Activated T-helper 17 cell treated with anti-CD3 and anti-CD28 coated beads, Interleukin-2, amount 50 U/mL, for 72 hours (primary cell): ENCODE results near the gene C12orf60. TPM values are rescaled to one million over a fixed set of nuclear protein-coding genes. Genes with fewer than 3 reads are reported as not detected.
A peak's percentile ranks its signal among the peaks of the same experiment; 100 is the strongest.

Source experiments
- ATAC-seq: fragments of 150-1000 bp; cut with Tn5 transposase; replicated peaks from 2 replicates; pipeline ENCODE4 v1.10.0; 2021; ENCODE audit warnings: mild to moderate bottlenecking, moderate library complexity
- H3K27ac Mint-ChIP-seq: one replicate; pipeline ENCODE4 v1.8.0; 2022; ENCODE audit warnings: mixed read lengths
- H3K27me3 Mint-ChIP-seq: one replicate; pipeline ENCODE4 v1.8.0; 2022; ENCODE audit warnings: mixed read lengths
- H3K36me3 Mint-ChIP-seq: one replicate; pipeline ENCODE4 v1.8.0; 2022; ENCODE audit warnings: low read depth, mild to moderate bottlenecking, mixed read lengths
- H3K4me1 Mint-ChIP-seq: one replicate; pipeline ENCODE4 v1.8.0; 2022; ENCODE audit warnings: mixed read lengths
- H3K4me3 Mint-ChIP-seq: one replicate; pipeline ENCODE4 v1.8.0; 2022; ENCODE audit warnings: mild to moderate bottlenecking, mixed read lengths
- H3K9me3 Mint-ChIP-seq: one replicate; pipeline ENCODE4 v1.8.0; 2022; ENCODE audit warnings: mixed read lengths
- total RNA-seq, 2 donors: library from RNA; stranded (reverse); gene quantifications; one replicate each; pipeline ENCODE4 v1.2.3, GENCODE V29; 2022

The C12orf60 gene
- total RNA-seq, 2 donors from 2014 or later, result 2.6 to 3.7 TPM

DNA sequence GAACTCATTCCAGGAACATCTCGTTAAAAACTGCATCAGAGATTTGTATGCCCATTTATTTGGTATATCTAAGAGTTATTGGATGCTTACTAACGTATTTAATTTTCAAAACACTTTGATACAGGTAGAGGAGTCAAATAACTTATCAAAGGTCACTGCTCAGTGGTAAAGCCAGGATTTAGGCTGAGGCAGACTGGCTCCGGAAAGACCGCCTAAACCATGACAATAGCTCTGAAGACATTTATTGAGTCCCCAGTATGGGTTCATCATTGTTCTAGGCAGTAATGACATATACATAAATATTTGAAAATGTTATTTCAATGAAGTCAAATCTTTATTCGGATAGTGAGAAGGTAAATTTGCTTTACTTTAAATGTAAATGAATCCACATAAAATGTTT is 30.5 kb upstream of the C12orf60 start:
- H3K36me3 Mint-ChIP-seq, result peaks cover 57% of the 10 kb centered on the region
- peaks cover 16% of the 10 kb centered on the region for H3K4me1 Mint-ChIP-seq
- H3K9me3 Mint-ChIP-seq, result no peaks in the 10 kb centered on the region
- H3K27ac Mint-ChIP-seq, result peak overlapping the region; percentile 95
- peak overlapping the region; percentile 99 for H3K4me3 Mint-ChIP-seq
- H3K27me3 Mint-ChIP-seq, result no peaks in the 10 kb centered on the region
- ATAC-seq, result no peak

GRCh38 chr12:14773685-14774073 is 29.8 kb upstream of the C12orf60 start:
- peak overlapping the region; percentile 99 for H3K4me3 Mint-ChIP-seq
- no peaks in the 10 kb centered on the region for H3K27me3 Mint-ChIP-seq
- no peaks in the 10 kb centered on the region for H3K9me3 Mint-ChIP-seq
- H3K36me3 Mint-ChIP-seq, result peaks cover 49% of the 10 kb centered on the region
- peak overlapping the region; percentile 95 for H3K27ac Mint-ChIP-seq
- peak; percentile 9 for ATAC-seq
- H3K4me1 Mint-ChIP-seq, result peaks cover 16% of the 10 kb centered on the region

DNA sequence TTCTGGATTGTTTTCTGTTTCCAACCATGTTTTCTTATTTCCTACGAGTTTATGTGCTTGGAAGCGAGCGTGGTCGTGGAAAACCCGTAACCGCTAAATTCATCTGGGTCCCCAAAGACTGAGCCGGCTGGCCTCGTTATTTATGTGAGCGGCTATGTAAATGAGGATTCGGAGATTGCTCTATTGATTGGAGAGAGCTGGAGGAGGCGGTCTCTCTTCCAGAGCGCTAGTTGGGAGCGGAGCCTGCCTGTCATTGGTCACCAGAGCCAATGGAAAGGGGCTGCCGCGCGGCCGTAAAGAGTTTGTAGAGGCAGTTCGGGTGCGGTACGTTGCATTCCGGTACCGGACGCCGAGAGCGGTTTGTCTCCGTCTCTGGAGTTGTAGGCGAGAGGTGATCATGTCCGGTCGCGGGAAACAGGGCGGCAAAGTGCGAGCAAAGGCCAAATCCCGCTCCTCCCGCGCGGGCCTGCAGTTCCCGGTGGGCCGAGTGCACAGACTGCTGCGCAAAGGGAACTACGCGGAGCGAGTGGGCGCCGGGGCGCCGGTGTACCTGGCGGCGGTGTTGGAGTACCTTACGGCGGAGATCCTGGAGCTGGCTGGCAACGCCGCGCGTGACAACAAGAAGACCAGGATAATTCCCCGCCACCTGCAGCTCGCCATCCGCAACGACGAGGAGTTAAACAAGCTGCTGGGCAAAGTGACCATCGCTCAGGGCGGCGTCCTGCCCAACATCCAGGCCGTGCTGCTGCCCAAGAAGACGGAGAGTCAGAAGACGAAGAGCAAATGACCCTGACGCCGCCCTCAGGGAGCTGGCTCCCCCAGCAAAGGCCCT is 29.2 kb upstream of the C12orf60 start:
- Mint-ChIP-seq H3K36me3 (peaks cover 43% of the 10 kb centered on the region), H3K27me3 (no peaks in the 10 kb centered on the region), H3K4me1 (peaks cover 16% of the 10 kb centered on the region), H3K9me3 (no peaks in the 10 kb centered on the region), H3K4me3 (peak overlapping the region; percentile 99), H3K27ac (peak overlapping the region; percentile 95)
- peak; percentile 74 for ATAC-seq

- peaks cover 16% of the 10 kb centered on the region for H3K4me1 Mint-ChIP-seq
These were observed 28.4 kb upstream of the C12orf60 start for GRCh38 chr12:14774906-14775635.

DNA sequence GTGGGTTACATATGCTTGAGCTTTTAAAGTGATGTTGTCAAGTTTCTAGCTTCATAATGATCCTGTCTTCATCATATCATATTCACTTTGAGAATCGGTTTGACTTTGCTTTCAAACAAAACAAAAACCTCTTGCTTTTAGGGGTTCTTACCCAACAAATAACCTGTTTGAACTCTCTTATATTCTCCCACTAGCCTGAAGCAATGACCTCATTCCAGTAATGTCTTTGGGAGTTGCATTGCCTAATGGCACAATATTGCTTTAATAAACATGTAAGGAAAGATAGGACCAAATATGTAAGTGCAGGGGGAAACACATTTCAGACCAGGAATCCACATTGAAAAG is 27.9 kb upstream of the C12orf60 start:
- H3K4me3 Mint-ChIP-seq, result peak overlapping the region; percentile 99
- peak overlapping the region; percentile 95 for H3K27ac Mint-ChIP-seq
- peaks cover 30% of the 10 kb centered on the region for H3K36me3 Mint-ChIP-seq
- peaks cover 16% of the 10 kb centered on the region for H3K4me1 Mint-ChIP-seq
- ATAC-seq, result no peak
- H3K27me3 Mint-ChIP-seq, result no peaks in the 10 kb centered on the region
- H3K9me3 Mint-ChIP-seq, result no peaks in the 10 kb centered on the region

More at GRCh38 chr12:14774906-14775635, 28.4 kb upstream of the C12orf60 start:
- Mint-ChIP-seq H3K27me3 (no peaks in the 10 kb centered on the region), H3K9me3 (no peaks in the 10 kb centered on the region), H3K36me3 (peaks cover 35% of the 10 kb centered on the region), H3K27ac (peak overlapping the region; percentile 95), H3K4me3 (peak overlapping the region; percentile 99)
- ATAC-seq, result no peak

- H3K27me3 Mint-ChIP-seq, result no peaks in the 10 kb centered on the region
- H3K27ac Mint-ChIP-seq, result peak overlapping the region; percentile 95
- H3K36me3 Mint-ChIP-seq, result peaks cover 22% of the 10 kb centered on the region
- H3K4me1 Mint-ChIP-seq, result peaks cover 16% of the 10 kb centered on the region
- H3K9me3 Mint-ChIP-seq, result no peaks in the 10 kb centered on the region
- peak overlapping the region; percentile 99 for H3K4me3 Mint-ChIP-seq
- no peak for ATAC-seq
These were observed 27.1 kb upstream of the C12orf60 start for GRCh38 chr12:14776236-14776961.

DNA sequence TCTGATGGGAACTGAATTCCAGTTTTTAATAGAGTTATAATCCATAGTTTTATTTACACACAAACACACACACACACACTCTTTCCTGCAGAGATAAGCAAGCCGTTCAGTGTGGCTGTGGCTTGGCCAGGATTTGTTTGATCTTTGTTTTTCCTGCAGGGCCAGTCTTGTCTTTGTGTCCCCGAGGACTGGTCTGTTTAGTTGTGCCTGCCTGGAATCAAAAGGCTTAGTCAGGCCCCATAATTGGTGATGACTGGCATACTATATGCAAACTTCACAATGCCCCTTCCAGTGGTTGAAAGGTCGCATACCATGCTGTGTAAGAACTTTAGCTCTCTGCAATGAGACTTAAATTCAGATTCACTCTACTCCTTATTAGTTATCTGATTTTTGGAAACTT is 26.2 kb upstream of the C12orf60 start:
- Mint-ChIP-seq H3K9me3 (no peaks in the 10 kb centered on the region), H3K36me3 (peaks cover 16% of the 10 kb centered on the region), H3K27me3 (no peaks in the 10 kb centered on the region), H3K4me3 (no peak overlapping the region), H3K4me1 (peaks cover 9% of the 10 kb centered on the region), H3K27ac (no peak overlapping the region)
- ATAC-seq, result no peak

DNA sequence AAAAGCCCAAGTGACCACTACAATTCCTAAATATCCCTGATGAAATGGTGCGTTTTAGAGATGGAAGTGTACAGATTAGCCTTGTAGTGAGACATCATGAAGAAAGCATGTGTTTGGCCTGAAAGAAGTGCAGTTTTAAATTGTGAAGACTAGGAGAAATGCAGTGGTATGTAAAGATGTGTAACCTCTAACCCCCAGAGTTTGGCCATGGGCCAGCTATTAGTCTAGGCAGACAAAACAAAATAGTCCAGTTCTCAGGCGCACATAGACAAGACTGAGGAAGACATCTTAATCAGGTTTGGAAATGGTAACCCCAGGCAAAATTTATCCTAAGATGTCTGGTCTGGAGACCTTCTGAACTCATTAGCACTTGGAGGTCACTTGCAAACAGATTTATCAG is 23.6 kb upstream of the C12orf60 start:
- Mint-ChIP-seq H3K9me3 (no peaks in the 10 kb centered on the region), H3K36me3 (peaks cover 5% of the 10 kb centered on the region), H3K27ac (no peak overlapping the region), H3K4me1 (peaks cover 8% of the 10 kb centered on the region), H3K4me3 (no peak overlapping the region), H3K27me3 (no peaks in the 10 kb centered on the region)
- ATAC-seq, result no peak

GRCh38 chr12:14780859-14781258 is 22.6 kb upstream of the C12orf60 start:
- no peak overlapping the region for H3K4me3 Mint-ChIP-seq
- H3K36me3 Mint-ChIP-seq, result no peaks in the 10 kb centered on the region
- no peak overlapping the region for H3K27ac Mint-ChIP-seq
- no peaks in the 10 kb centered on the region for H3K9me3 Mint-ChIP-seq
- no peaks in the 10 kb centered on the region for H3K27me3 Mint-ChIP-seq
- ATAC-seq, result no peak
- H3K4me1 Mint-ChIP-seq, result peaks cover 4% of the 10 kb centered on the region

DNA sequence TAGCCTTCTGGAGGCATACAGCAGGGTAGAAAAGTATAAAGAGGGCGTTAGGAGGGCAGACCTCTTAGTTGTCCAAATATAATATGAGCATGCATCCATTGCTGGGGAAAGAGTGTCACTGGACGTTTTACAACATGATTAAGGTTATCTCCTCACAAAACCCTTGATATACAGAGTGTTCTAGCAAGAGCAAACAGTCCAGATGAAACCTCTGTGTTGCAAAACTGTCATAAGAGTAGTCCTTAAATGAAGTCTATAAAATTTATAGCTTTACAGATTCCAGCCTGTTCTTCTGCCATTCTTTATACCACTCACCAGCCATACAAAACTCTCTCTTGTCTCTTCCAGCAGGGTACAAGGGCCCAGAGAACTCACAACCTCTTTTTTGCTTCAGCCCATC is 21.9 kb upstream of the C12orf60 start:
- no peak for ATAC-seq
- no peak overlapping the region for H3K27ac Mint-ChIP-seq
- H3K9me3 Mint-ChIP-seq, result no peaks in the 10 kb centered on the region
- no peak overlapping the region for H3K4me3 Mint-ChIP-seq
- no peaks in the 10 kb centered on the region for H3K27me3 Mint-ChIP-seq
- H3K36me3 Mint-ChIP-seq, result no peaks in the 10 kb centered on the region
- no peaks in the 10 kb centered on the region for H3K4me1 Mint-ChIP-seq

DNA sequence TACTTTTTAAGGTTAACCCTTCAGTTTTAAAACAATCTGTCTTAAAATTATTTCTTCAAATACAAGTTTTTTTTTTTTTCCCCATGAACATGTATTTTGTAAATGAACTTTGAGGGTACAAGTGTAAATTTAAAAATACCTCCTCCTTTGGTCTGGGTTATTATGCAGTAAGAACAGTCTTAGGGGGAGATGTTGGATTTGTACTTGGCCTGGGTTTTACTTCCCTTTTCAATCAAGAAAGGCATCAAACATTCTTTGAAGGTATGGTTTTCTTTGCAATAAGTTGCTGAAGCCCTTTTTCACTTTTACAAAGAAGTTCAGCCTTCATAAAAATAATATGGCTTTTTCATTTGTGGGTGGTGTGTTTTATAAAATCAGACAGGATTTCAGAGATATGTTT is 20.7 kb upstream of the C12orf60 start:
- H3K27me3 Mint-ChIP-seq, result no peaks in the 10 kb centered on the region
- ATAC-seq, result no peak
- H3K9me3 Mint-ChIP-seq, result no peaks in the 10 kb centered on the region
- H3K4me3 Mint-ChIP-seq, result no peak overlapping the region
- no peak overlapping the region for H3K27ac Mint-ChIP-seq
- H3K4me1 Mint-ChIP-seq, result no peaks in the 10 kb centered on the region
- H3K36me3 Mint-ChIP-seq, result no peaks in the 10 kb centered on the region

DNA sequence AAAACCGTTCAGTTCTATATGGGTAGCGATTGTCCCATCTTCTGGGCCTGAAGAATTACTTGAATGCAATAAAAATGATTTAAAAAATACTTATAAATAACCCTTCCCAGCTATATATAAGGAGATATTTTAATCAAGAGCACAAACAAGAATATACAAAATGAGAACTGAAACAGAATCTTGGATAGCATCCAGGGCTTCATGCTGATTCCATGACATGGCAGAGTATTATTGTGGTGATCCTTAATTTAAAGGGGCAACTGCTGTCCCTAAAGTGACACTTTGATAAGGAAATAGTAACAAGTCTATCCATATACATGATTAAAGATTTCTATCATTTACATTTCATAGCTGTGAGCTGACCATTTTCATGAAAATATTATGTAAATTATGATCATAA is 19.0 kb upstream of the C12orf60 start:
- H3K36me3 Mint-ChIP-seq, result no peaks in the 10 kb centered on the region
- no peaks in the 10 kb centered on the region for H3K9me3 Mint-ChIP-seq
- no peak for ATAC-seq
- no peak overlapping the region for H3K27ac Mint-ChIP-seq
- no peak overlapping the region for H3K4me3 Mint-ChIP-seq
- H3K27me3 Mint-ChIP-seq, result no peaks in the 10 kb centered on the region
- no peaks in the 10 kb centered on the region for H3K4me1 Mint-ChIP-seq

GRCh38 chr12:14785568-14785967 is 17.9 kb upstream of the C12orf60 start:
- no peaks in the 10 kb centered on the region for H3K36me3 Mint-ChIP-seq
- H3K27me3 Mint-ChIP-seq, result no peaks in the 10 kb centered on the region
- no peak overlapping the region for H3K4me3 Mint-ChIP-seq
- H3K4me1 Mint-ChIP-seq, result no peaks in the 10 kb centered on the region
- ATAC-seq, result no peak
- no peak overlapping the region for H3K27ac Mint-ChIP-seq
- H3K9me3 Mint-ChIP-seq, result no peaks in the 10 kb centered on the region

- H3K4me1 Mint-ChIP-seq, result peaks cover 5% of the 10 kb centered on the region
- peak overlapping the region; percentile 8 for H3K27ac Mint-ChIP-seq
- no peaks in the 10 kb centered on the region for H3K9me3 Mint-ChIP-seq
- H3K36me3 Mint-ChIP-seq, result no peaks in the 10 kb centered on the region
- ATAC-seq, result no peak
- H3K4me3 Mint-ChIP-seq, result no peak overlapping the region
- no peaks in the 10 kb centered on the region for H3K27me3 Mint-ChIP-seq
These were observed 8.4 kb upstream of the C12orf60 start for GRCh38 chr12:14795028-14795448.
